Left lung (tissue), 10 donors: ENCODE measurements around the gene RBM19. TPM values are rescaled to one million over a fixed set of nuclear protein-coding genes. Genes with fewer than 3 reads are reported as not detected.

Experiments used
- ATAC-seq: fragments of 200-7000 bp; cut with Tn5 transposase; one replicate; pipeline ENCODE4 v1.9.1; 2020; ENCODE audit warnings: moderate library complexity
- DNase-seq, 4 donors: peaks; one replicate each; pipeline ENCODE4 v3.0.0-alpha.2; 2013 to 2020
- H3K27ac ChIP-seq, 2 donors: fragments of 200-600 bp; sonication (generic) in 1 of 2; one replicate each; pipeline versions ENCODE4 v1.5.0 to v1.8.0; 2020 to 2021
- H3K27me3 ChIP-seq, 2 donors: fragments of 200-600 bp; sonication (generic) in 1 of 2; one replicate each; pipeline versions ENCODE4 v1.5.0 to v1.8.0; 2020 to 2021
- H3K36me3 ChIP-seq, 2 donors: fragments of 200-600 bp; sonication (generic) in 1 of 2; one replicate each; pipeline versions ENCODE4 v1.5.0 to v1.8.0; 2020 to 2021
- H3K4me1 ChIP-seq, 2 donors: fragments of 200-600 bp; one replicate each; pipeline ENCODE4 v1.8.0; 2021
- H3K4me3 ChIP-seq, 2 donors: fragments of 200-600 bp; sonication (generic) in 1 of 2; one replicate each; pipeline versions ENCODE4 v1.5.0 to v1.8.0; 2020 to 2021; ENCODE audit warnings: mild to moderate bottlenecking in 1 of 2
- H3K9me3 ChIP-seq, 2 donors: fragments of 200-600 bp; sonication (generic) in 1 of 2; one replicate each; pipeline versions ENCODE4 v1.5.0 to v1.8.0; 2020 to 2021
- CTCF ChIP-seq, 2 donors: fragments of 200-600 bp; sonication (generic) in 1 of 2; IDR thresholded peaks; one replicate each; pipeline versions ENCODE4 v1.5.0 to v1.8.0; 2021; ENCODE audit warnings: antibody characterized with exemption in 2 of 2
- intact Hi-C, 2 donors: fragments of 100-400 bp; cut with DNase I; formaldehyde crosslinking; loops; one replicate each; pipeline versions ENCODE4 v1.11.2 to v1.14.2; 2022
- polyA plus RNA-seq, 6 donors: library from polyadenylated mRNA; unstranded; fragments of 120-200 nt; gene quantifications; one replicate each; pipeline ENCODE4 v1.2.1, GENCODE V29; 2013; ENCODE audit not compliant: insufficient read length in 6 of 6
- total RNA-seq, 2 donors: library from RNA; stranded (reverse); fragmentation: NEBNext Ultra II Directional; extraction: Animal tissue kit (Norgen Biotek cat#: 25700); gene quantifications; one replicate each; pipeline ENCODE4 v1.2.1, GENCODE V29; 2021
- donor health status: DM: no; HTN: yes; CAD: no.
- donor health status: DM: no; HTN: no; CAD: no.

The RBM19 gene
- total and polyA plus RNA-seq, 8 donors = 21.5 to 33.4 (median 31.2) TPM

GRCh38 chr12:113796852-113797534 is 169.1 kb downstream of the RBM19 start:
- TF ChIP-seq CTCF (IDR thresholded peaks at IDR 0.05) = no peak

GRCh38 chr12:113796066-113796827 is 169.9 kb downstream of the RBM19 start:
- no peak for DNase-seq
- no peak for ATAC-seq
- intact Hi-C loops = no loop called here

More at GRCh38 chr12:113796852-113797534, 169.1 kb downstream of the RBM19 start:
- no peak overlapping the region for H3K4me3 ChIP-seq
- intact Hi-C loops = no loop called here
- H3K4me1 ChIP-seq = no peaks in the 10 kb centered on the region
- no peak overlapping the region for H3K27ac ChIP-seq
- no peaks in the 10 kb centered on the region for H3K36me3 ChIP-seq
- DNase-seq (no peak), ATAC-seq (no peak)
- no peaks in the 10 kb centered on the region for H3K9me3 ChIP-seq
- peaks cover 4% of the 10 kb centered on the region in 2 donors for H3K27me3 ChIP-seq

DNA sequence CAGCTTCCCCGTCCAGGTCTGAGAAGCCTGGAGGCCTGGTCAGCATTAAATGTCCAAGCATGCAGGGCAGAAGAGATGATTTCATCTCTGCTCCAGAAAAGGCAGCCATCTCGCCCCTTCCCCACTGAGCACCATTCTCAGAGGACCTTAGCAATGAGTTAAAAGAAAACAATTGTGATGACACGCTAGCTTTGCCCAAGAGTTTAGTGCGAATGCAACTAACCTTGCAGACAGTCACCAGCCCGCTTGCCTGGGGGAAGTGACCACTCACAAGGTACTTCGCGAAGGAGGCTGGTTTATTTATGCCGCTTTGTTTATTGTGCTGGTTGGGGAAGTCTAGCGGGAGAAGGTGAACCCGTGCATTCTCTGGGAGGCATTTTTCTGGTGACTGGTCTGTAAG is 170.7 kb downstream of the RBM19 start:
- Histone ChIP-seq H3K27ac (no peak overlapping the region), H3K9me3 (no peaks in the 10 kb centered on the region), H3K4me3 (no peak overlapping the region), H3K27me3 (peaks cover 4% of the 10 kb centered on the region in 2 donors), H3K4me1 (no peaks in the 10 kb centered on the region), H3K36me3 (no peaks in the 10 kb centered on the region)
- no peak for DNase-seq
- TF ChIP-seq CTCF (IDR thresholded peaks at IDR 0.05) = no peak
- ATAC-seq = no peak
- intact Hi-C loops = no loop called here

More at GRCh38 chr12:113796066-113796827, 169.9 kb downstream of the RBM19 start:
- TF ChIP-seq CTCF (IDR thresholded peaks at IDR 0.05) = no peak
- no peaks in the 10 kb centered on the region for H3K9me3 ChIP-seq
- no peaks in the 10 kb centered on the region for H3K4me1 ChIP-seq
- H3K4me3 ChIP-seq = no peak overlapping the region
- H3K36me3 ChIP-seq = no peaks in the 10 kb centered on the region
- H3K27ac ChIP-seq = no peak overlapping the region
- peaks cover 4% of the 10 kb centered on the region in 2 donors for H3K27me3 ChIP-seq

DNA sequence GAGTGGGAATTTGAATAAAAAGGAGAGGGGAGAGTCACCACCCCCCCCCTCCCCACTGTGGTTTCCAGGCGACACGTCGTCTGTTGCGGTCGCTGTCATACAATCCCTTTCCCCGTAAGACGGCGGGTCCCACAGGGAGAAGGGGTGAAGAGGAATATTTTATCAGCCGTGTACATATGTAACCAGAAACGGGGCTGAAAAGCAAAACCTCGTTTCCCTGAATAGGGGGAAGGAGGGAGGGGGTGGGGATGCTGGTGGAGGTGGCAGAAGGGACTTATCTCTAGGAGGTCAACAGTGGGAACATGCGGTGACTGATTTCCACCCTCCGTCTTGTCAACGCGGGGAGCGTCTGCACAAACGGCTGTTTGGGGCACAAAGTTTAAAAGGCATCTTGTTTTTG is 171.4 kb downstream of the RBM19 start:
- intact Hi-C loops = no loop called here
- no peak for TF ChIP-seq CTCF (IDR thresholded peaks at IDR 0.05)
- Histone ChIP-seq H3K27ac (no peak overlapping the region), H3K36me3 (no peaks in the 10 kb centered on the region), H3K27me3 (peaks cover 4% of the 10 kb centered on the region in 2 donors), H3K9me3 (no peaks in the 10 kb centered on the region), H3K4me1 (no peaks in the 10 kb centered on the region), H3K4me3 (no peak overlapping the region)
- DNase-seq (no peak), ATAC-seq (no peak)

GRCh38 chr12:113793250-113793649 is 172.9 kb downstream of the RBM19 start:
- no peaks in the 10 kb centered on the region for H3K4me1 ChIP-seq
- no peak overlapping the region for H3K27ac ChIP-seq
- DNase-seq (no peak), ATAC-seq (no peak)
- no peak overlapping the region for H3K4me3 ChIP-seq
- no peaks in the 10 kb centered on the region for H3K9me3 ChIP-seq
- H3K27me3 ChIP-seq = peaks cover 4% of the 10 kb centered on the region in 2 donors
- H3K36me3 ChIP-seq = no peaks in the 10 kb centered on the region
- intact Hi-C loops = no loop called here
- no peak for TF ChIP-seq CTCF (IDR thresholded peaks at IDR 0.05)
